A673 (cell line): Measurements from ENCODE around the gene TSPYL1. TPM values are rescaled to one million over a fixed set of nuclear protein-coding genes. Genes with fewer than 3 reads are reported as not detected.

Experiments used
- BruUV-seq: library from RNA; stranded (reverse); fragments of 400-500 nt; replicated peaks from 2 replicates; lab custom pipeline; 2021; lab: Mats Ljungman, UMichigan
- CTCF ChIA-PET: fragments of 300-600 bp; sonication (Branson Sonifier 250); formaldehyde crosslinking; loops from one replicate; lab custom pipeline; 2022; ENCODE audit warnings: antibody characterized with exemption; lab: Charles Lee
- POLR2A ChIA-PET: fragments of 300-600 bp; sonication (Branson Sonifier 250); formaldehyde crosslinking; loops from one replicate; lab custom pipeline; 2022; ENCODE audit warnings: antibody characterized with exemption; ENCODE audit not compliant: low non-redundant PET; lab: Charles Lee
- DNase-seq: peaks from one replicate; pipeline ENCODE4 v3.0.0-alpha.2; 2015; ENCODE audit warnings: low spot score
- H3K27ac ChIP-seq: fragments of 200-600 bp; sonication (generic); 2 replicates; pipeline ENCODE4 v1.5.1; 2016; ENCODE audit warnings: mixed run types, low read depth, mild to moderate bottlenecking, mixed read lengths, antibody characterized with exemption, low read length; ENCODE audit not compliant: poor library complexity, severe bottlenecking
- H3K27me3 ChIP-seq: fragments of 200-600 bp; sonication (generic); replicated peaks from 2 replicates; pipeline ENCODE4 v1.6.1; 2017; ENCODE audit warnings: mixed run types, low read depth, mild to moderate bottlenecking, mixed read lengths, antibody characterized with exemption, low read length; ENCODE audit not compliant: insufficient read depth, poor library complexity
- H3K36me3 ChIP-seq: fragments of 200-600 bp; sonication (generic); 2 replicates; pipeline ENCODE4 v1.6.1; 2016; ENCODE audit warnings: mixed run types, mild to moderate bottlenecking, mixed read lengths, antibody characterized with exemption, low read length; ENCODE audit not compliant: insufficient read depth, poor library complexity, severe bottlenecking
- H3K4me1 ChIP-seq: fragments of 200-600 bp; sonication (generic); 2 replicates; pipeline ENCODE4 v1.6.1; 2017; ENCODE audit warnings: mixed run types, mild to moderate bottlenecking, mixed read lengths, antibody characterized with exemption, low read length; ENCODE audit not compliant: insufficient read depth, poor library complexity, severe bottlenecking
- H3K4me3 ChIP-seq: fragments of 200-600 bp; sonication (generic); 2 replicates; pipeline ENCODE4 v1.5.1; 2016; ENCODE audit warnings: low read depth, mixed run types, mild to moderate bottlenecking, mixed read lengths, low read length; ENCODE audit not compliant: poor library complexity, severe bottlenecking
- H3K9me3 ChIP-seq: fragments of 200-600 bp; sonication (generic); 2 replicates; pipeline ENCODE4 v1.6.1; 2016; ENCODE audit warnings: mixed run types, low read depth, mild to moderate bottlenecking, mixed read lengths, antibody characterized with exemption, low read length; ENCODE audit not compliant: poor library complexity, severe bottlenecking
- CTCF ChIP-seq: fragments of 300-800, 200-600 bp; sonication (generic); conservative IDR thresholded peaks from 2 replicates; pipeline ENCODE4 v1.5.1; 2017; ENCODE audit warnings: low read depth, mild to moderate bottlenecking, antibody characterized with exemption, low read length, moderate library complexity, mixed read lengths
- EZH2 ChIP-seq: fragments of 200-600 bp; sonication (generic); IDR thresholded peaks from 2 replicates; pipeline ENCODE4 v1.6.1; 2017; ENCODE audit warnings: borderline replicate concordance, low read depth, mild to moderate bottlenecking, mixed read lengths, antibody characterized with exemption, low read length; ENCODE audit not compliant: poor library complexity, severe bottlenecking
- intact Hi-C: fragments of 100-400 bp; cut with micrococcal nuclease; formaldehyde crosslinking; loops from one replicate; pipeline ENCODE4 v1.10.0; 2022; ENCODE audit not compliant: unreplicated experiment
- total RNA-seq: library from RNA; stranded (reverse); gene quantifications from 2 replicates; pipeline ENCODE4 v1.2.3, GENCODE V29; 2021

TSPYL1 gene
- total RNA-seq, 1 experiment from 2014 or later: 41.1 TPM

DNA sequence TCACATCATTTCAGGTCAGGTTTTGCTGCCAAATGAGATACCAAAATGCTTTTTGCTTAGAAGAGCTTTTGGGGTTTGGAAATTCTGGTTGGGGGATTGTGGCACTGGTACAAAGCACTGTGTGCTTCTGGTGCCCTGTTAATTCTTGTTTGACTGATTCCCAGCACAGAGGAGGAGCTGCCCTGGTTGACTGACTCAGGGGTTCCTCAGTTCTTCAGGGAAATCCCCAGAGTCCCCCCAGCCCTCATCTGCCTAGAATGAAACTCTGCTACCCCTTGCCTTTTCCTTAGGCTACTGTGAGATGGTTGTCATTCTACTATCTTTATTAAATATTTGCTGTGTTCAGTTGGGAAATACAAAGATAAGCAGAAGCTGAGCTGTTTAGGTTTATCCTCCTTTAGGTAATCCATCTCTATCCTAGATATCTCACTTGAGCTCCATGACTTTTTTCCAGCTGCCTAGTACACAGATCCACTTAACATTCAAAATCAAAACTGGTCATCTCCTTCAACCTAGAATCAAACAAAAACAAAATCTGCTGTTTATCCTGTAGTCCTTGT lies 24.9 kb upstream of the TSPYL1 start:
- no peaks in the 10 kb centered on the region for H3K9me3 ChIP-seq
- intact Hi-C loops: no loop called here
- no peak overlapping the region for H3K27ac ChIP-seq
- no peaks in the 10 kb centered on the region for H3K27me3 ChIP-seq
- ChIA-PET POLR2A (no interaction called here), CTCF (no interaction called here)
- DNase-seq: no peak
- no peaks in the 10 kb centered on the region for H3K4me1 ChIP-seq
- no TSS peak for BruUV-seq
- H3K36me3 ChIP-seq: no peaks in the 10 kb centered on the region
- no peak overlapping the region for H3K4me3 ChIP-seq
- TF ChIP-seq EZH2 (no peak), CTCF (no peak)

- no TSS peak for BruUV-seq
- ChIA-PET POLR2A (no interaction called here), CTCF (no interaction called here)
- H3K4me1 ChIP-seq: no peaks in the 10 kb centered on the region
- H3K9me3 ChIP-seq: no peaks in the 10 kb centered on the region
- no peaks in the 10 kb centered on the region for H3K36me3 ChIP-seq
- intact Hi-C loops: no loop called here
- no peaks in the 10 kb centered on the region for H3K27me3 ChIP-seq
- H3K4me3 ChIP-seq: no peak overlapping the region
- DNase-seq: no peak
- no peak for TF ChIP-seq EZH2
- no peak for TF ChIP-seq CTCF
- no peak overlapping the region for H3K27ac ChIP-seq
Measured at GRCh38 chr6:116301104-116301503, 21.4 kb upstream of the TSPYL1 start.

- TF ChIP-seq EZH2 (no peak), CTCF (no peak)
- POLR2A ChIA-PET: no interaction called here
- Histone ChIP-seq H3K36me3 (no peaks in the 10 kb centered on the region), H3K27ac (no peak overlapping the region), H3K9me3 (no peaks in the 10 kb centered on the region), H3K4me1 (no peaks in the 10 kb centered on the region), H3K4me3 (no peak overlapping the region), H3K27me3 (no peaks in the 10 kb centered on the region)
- no TSS peak for BruUV-seq
- CTCF ChIA-PET: no interaction called here
- no peak for DNase-seq
- intact Hi-C loops: no loop called here
Measured at GRCh38 chr6:116300566-116300965, 20.8 kb upstream of the TSPYL1 start.
